Thoracic aorta (tissue), 2 donors: ENCODE data around the gene BCAT1. TPM values are rescaled to one million over a fixed set of nuclear protein-coding genes. Genes with fewer than 3 reads are reported as not detected.

Source experiments
- ATAC-seq: fragments of 150-250 bp; one replicate; pipeline ENCODE4 v1.8.0; 2017; ENCODE audit warnings: low read depth; ENCODE audit not compliant: insufficient number of reproducible peaks, low FRiP score
- DNase-seq: peaks from one replicate; pipeline ENCODE4 v3.0.0-alpha.2; 2020; ENCODE audit warnings: low spot score
- H3K27ac ChIP-seq, 2 donors: fragments of 200-600 bp; sonication (generic); 1 replicate in 1 of 2; 2 replicates in 1 of 2; pipeline ENCODE4 v1.5.1; 2016; ENCODE audit warnings: mild to moderate bottlenecking in 2 of 2, moderate library complexity in 2 of 2
- H3K27me3 ChIP-seq: fragments of 200-600 bp; sonication (generic); replicated peaks from 2 replicates; pipeline ENCODE4 v1.6.0; 2016; ENCODE audit warnings: mild to moderate bottlenecking; ENCODE audit not compliant: insufficient read depth
- H3K36me3 ChIP-seq: fragments of 200-600 bp; sonication (generic); one replicate; pipeline ENCODE4 v1.5.1; 2016
- H3K4me1 ChIP-seq, 2 donors: fragments of 200-600 bp; sonication (generic); 1 replicate in 1 of 2; 2 replicates in 1 of 2; pipeline versions ENCODE4 v1.5.1 to v1.6.0; 2016; ENCODE audit warnings: low read depth in 2 of 2, mild to moderate bottlenecking in 1 of 2; ENCODE audit not compliant: control insufficient read depth in 1 of 2
- H3K4me3 ChIP-seq: fragments of 200-600 bp; sonication (generic); 2 replicates; pipeline ENCODE4 v1.5.1; 2016; ENCODE audit warnings: mild to moderate bottlenecking
- H3K9me3 ChIP-seq: fragments of 200-600 bp; sonication (generic); 2 replicates; pipeline ENCODE4 v1.5.1; 2016
- total RNA-seq, 2 donors: library from RNA; depleted of rRNA; stranded (reverse); fragments of >200 nt; gene quantifications; one replicate each; pipeline versions ENCODE4 v1.1.0 to v1.2.3, GENCODE V29; 2016
- TF ChIP-seq, protein P1 (sequence below): fragments of 200-600 bp; sonication (generic); IDR thresholded peaks from one replicate; pipeline ENCODE4 v1.5.1; 2019; ENCODE audit warnings: antibody characterized with exemption

BCAT1 gene
- total RNA-seq, 2 donors from 2014 or later = 24.9 to 28.6 TPM

DNA sequence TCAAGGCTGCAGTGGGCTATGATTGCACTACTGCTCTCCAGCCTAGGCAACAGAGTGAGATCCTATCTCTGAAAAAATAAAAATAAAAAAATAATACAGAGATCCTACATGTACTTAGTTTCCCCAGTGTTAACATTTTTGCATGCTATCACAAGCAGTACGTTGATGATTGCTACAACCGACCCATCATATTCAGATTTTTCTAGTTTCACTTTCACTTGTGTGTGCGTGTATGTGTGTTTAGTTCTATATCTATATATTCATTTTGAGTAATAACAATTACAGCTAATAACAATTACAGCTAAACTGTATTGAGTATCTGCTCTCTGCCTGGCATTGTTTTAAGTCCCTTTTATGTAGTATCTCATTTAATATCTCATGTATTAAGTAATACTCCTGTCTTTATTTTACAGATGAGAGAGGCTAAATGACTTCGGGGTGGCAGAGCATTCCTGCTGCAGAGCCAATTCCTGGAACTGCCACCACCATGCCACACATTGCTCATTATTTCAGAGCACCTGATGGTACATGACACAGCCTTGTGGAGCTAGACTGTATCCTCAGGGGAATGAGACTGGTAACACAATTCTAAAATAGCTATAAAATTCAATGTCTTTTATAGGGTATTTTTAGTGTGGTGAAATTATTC, 153.1 kb downstream of the BCAT1 start:
- Histone ChIP-seq H3K36me3 (no peaks in the 10 kb centered on the region), H3K9me3 (no peaks in the 10 kb centered on the region), H3K4me3 (peak overlapping the region; percentile 53), H3K27me3 (no peaks in the 10 kb centered on the region), H3K27ac (no peak overlapping the region), H3K4me1 (no peaks in the 10 kb centered on the region)
- DNase-seq = no peak
- TF ChIP-seq, protein P1, sequence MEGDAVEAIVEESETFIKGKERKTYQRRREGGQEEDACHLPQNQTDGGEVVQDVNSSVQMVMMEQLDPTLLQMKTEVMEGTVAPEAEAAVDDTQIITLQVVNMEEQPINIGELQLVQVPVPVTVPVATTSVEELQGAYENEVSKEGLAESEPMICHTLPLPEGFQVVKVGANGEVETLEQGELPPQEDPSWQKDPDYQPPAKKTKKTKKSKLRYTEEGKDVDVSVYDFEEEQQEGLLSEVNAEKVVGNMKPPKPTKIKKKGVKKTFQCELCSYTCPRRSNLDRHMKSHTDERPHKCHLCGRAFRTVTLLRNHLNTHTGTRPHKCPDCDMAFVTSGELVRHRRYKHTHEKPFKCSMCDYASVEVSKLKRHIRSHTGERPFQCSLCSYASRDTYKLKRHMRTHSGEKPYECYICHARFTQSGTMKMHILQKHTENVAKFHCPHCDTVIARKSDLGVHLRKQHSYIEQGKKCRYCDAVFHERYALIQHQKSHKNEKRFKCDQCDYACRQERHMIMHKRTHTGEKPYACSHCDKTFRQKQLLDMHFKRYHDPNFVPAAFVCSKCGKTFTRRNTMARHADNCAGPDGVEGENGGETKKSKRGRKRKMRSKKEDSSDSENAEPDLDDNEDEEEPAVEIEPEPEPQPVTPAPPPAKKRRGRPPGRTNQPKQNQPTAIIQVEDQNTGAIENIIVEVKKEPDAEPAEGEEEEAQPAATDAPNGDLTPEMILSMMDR = no peak
- no peak for ATAC-seq

DNA sequence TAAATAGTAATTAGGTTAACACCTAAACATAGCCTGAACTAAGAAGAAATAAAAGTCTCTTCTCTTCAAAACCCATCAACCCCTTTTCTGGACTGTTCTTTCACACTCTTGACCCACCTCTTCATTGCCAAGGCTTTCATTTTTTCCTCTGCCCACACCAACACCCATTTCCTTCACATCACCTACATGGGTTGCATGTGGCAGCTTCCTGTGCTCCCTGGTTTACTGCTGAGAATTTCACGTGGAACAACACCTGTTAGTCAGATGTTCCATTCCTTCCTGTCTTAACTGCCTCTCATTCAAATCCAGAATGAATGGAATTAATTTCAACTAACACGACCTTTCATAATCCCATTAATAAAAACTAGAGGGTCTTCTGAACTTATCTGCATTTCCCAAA, 157.3 kb downstream of the BCAT1 start:
- H3K4me3 ChIP-seq = no peak overlapping the region
- H3K27me3 ChIP-seq = no peaks in the 10 kb centered on the region
- no peaks in the 10 kb centered on the region for H3K4me1 ChIP-seq
- DNase-seq (no peak), ATAC-seq (no peak)
- H3K36me3 ChIP-seq = no peaks in the 10 kb centered on the region
- no peaks in the 10 kb centered on the region for H3K9me3 ChIP-seq
- no peak overlapping the region for H3K27ac ChIP-seq
- TF ChIP-seq, protein P1 = no peak

DNA sequence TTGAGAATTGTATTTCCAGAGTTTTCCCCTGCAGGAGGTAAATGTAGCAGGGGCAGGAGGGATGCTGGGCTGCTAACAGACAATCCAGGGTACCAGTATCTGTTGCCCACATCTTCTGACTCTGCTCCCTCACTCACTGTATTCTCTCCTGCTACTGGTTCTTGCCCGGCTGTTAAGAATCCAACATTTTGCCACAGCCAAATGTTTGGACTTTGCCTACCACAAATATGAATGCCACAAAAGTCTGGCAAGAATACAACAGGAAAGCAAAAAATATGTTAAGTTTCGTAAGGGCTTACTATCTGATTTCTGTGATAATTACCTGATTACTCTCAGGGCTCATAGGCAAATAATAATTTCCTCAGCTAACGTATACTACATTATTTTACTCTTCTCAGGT, 160.0 kb downstream of the BCAT1 start:
- TF ChIP-seq, protein P1 = no peak
- DNase-seq (no peak), ATAC-seq (no peak)
- no peaks in the 10 kb centered on the region for H3K27me3 ChIP-seq
- H3K4me1 ChIP-seq = no peaks in the 10 kb centered on the region
- H3K27ac ChIP-seq = no peak overlapping the region
- no peak overlapping the region for H3K4me3 ChIP-seq
- H3K9me3 ChIP-seq = no peaks in the 10 kb centered on the region
- no peaks in the 10 kb centered on the region for H3K36me3 ChIP-seq

DNA sequence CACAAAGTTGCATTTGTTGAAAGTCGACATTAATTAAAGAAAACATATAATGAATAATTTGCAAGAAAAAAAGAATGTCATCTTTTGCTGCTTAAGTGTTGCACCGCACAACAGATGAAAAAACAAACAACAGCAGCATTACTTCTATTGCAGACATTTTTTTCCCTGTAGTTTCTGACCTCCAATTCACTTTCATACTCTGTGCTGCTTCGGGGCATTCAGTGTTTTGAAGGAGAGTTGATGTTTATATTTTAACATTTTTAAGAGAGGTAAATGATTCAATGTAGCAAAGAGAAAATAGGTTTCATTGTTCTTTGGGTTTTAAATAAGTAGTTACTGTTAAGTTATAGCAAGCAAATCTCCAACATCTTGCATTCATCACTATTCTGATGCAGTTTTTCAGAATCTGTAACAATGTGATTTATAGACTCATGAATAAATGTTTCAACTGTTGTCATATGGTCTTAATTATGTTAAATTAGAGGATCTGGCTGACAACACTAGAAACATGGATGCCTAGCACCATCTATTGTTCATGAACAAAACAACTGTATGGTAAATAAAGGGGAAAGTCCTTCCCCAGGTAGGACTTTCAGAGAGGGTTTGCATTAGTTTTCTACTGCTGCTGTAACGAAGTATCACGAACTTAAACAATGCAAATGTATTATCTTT, 168.1 kb downstream of the BCAT1 start:
- H3K36me3 ChIP-seq = no peaks in the 10 kb centered on the region
- no peaks in the 10 kb centered on the region for H3K27me3 ChIP-seq
- ATAC-seq = no peak
- DNase-seq = no peak
- H3K4me3 ChIP-seq = no peak overlapping the region
- peaks cover 0 to 13% of the 10 kb centered on the region in 2 donors for H3K4me1 ChIP-seq
- H3K9me3 ChIP-seq = no peaks in the 10 kb centered on the region
- TF ChIP-seq, protein P1 = no peak
- no peak overlapping the region for H3K27ac ChIP-seq

DNA sequence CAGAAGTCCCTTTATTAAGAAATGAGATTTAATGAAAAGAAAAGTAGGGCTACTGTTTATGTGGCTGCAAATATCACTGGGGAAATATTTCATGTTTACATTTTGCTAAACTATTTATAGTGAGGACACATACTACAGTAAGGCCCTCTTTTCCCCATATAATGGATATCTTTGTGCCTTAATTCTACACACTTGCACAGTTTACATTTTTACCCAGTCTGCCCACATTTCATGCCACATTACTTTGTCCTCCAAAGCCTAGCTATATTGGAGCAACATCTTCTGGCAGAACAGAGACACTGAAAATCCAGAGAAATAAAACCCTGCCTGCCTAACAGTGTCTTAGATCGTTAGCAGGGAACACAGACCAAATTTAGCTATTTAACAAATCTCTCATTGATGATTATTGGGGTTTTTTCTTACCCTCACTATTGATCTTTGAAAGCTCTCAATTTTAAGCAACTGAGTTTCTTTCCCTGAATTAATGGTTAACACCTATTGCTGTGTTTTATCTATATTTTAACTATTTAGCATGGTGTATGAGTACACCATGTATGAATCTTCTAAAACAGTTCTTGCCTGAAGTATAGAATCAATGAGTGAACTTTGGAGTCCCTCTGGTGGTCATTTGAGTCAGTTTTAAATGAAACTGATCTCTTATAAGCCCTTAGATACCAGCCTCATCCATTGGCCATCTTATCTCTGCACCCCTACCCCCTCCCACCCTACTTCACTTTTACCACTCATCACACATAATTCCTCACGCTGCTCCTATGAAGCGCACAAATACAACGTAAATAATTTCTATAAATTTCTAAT, 170.2 kb downstream of the BCAT1 start:
- TF ChIP-seq, protein P1 = no peak
- Histone ChIP-seq H3K4me1 (peaks cover 0 to 13% of the 10 kb centered on the region in 2 donors), H3K36me3 (no peaks in the 10 kb centered on the region), H3K27me3 (no peaks in the 10 kb centered on the region), H3K9me3 (no peaks in the 10 kb centered on the region), H3K4me3 (no peak overlapping the region), H3K27ac (no peak overlapping the region)
- ATAC-seq (no peak), DNase-seq (no peak)
